Measurements from ENCODE around the gene DAB2. TPM values are rescaled to one million over a fixed set of nuclear protein-coding genes. Genes with fewer than 3 reads are reported as not detected.

Gene DAB2
- polyA plus RNA-seq, 1 donor (not counting 4 experiments of a cell fraction or from before 2014, with no cell fraction given) = 10.4 TPM

- no peaks in the 10 kb centered on the region for H3K9me1 ChIP-seq (ENCODE audit: control insufficient read depth, extremely low read depth, insufficient read depth, low read length)
- no peaks in the 10 kb centered on the region for H3K36me3 ChIP-seq (ENCODE audit: control insufficient read depth in 2 of 2, extremely low read depth in 1 of 2, insufficient read depth in 2 of 2, low read length in 2 of 2)
- H4K20me1 ChIP-seq (ENCODE audit: control insufficient read depth, extremely low read depth, insufficient read depth, low read length) = no peaks in the 10 kb centered on the region
- dilution Hi-C loops (cut with MboI; ENCODE audit: extremely low pct_ligation_motif_present, low sequenced_read_pairs) = no loop called here
- no peak overlapping the region for H3K27ac ChIP-seq (ENCODE audit: control insufficient read depth, insufficient read depth, low read length)
- no peaks in the 10 kb centered on the region for H3K9me3 ChIP-seq (ENCODE audit: control insufficient read depth, low read depth, low read length)
- TF ChIP-seq CTCF (optimal IDR thresholded peaks at IDR 0.05 in 1 of 3, IDR thresholded peaks at IDR 0.05 in 1 of 3, conservative IDR thresholded peaks at IDR 0.05 in 1 of 3; ENCODE audit: extremely low read depth in 1 of 3, insufficient read depth in 2 of 3, low read length in 3 of 3) = no peak
- TF ChIP-seq EZH2 (IDR thresholded peaks at IDR 0.05; ENCODE audit: low read length) = no peak
- H2AFZ ChIP-seq (ENCODE audit: control insufficient read depth, low read length) = no peak overlapping the region
- no peak overlapping the region for H3K4me3 ChIP-seq (ENCODE audit: control insufficient read depth in 2 of 3, extremely low read depth in 1 of 3, insufficient read depth in 2 of 3, low read depth in 1 of 3, low read length in 3 of 3)
- DNase-seq (ENCODE audit: low read depth, low spot score) = no peak
- no peak for FAIRE-seq
- H3K27me3 ChIP-seq (ENCODE audit: control insufficient read depth, extremely low read depth, insufficient read depth, low read length) = no peaks in the 10 kb centered on the region
- H3K79me2 ChIP-seq (ENCODE audit: control insufficient read depth, insufficient read depth, low read length) = no peaks in the 10 kb centered on the region
- no peak overlapping the region for H3K4me2 ChIP-seq (ENCODE audit: control insufficient read depth, extremely low read depth, insufficient read depth, low read depth, low read length)
- no peaks in the 10 kb centered on the region for H3K4me1 ChIP-seq (ENCODE audit: control insufficient read depth, extremely low read depth, insufficient read depth, low read length)
- H3K9ac ChIP-seq (ENCODE audit: control insufficient read depth, extremely low read depth, insufficient read depth, low read length) = no peak overlapping the region
Observed at GRCh38 chr5:39448506-39449128, 23.8 kb upstream of the DAB2 start.

- DNase-seq (ENCODE audit: low read depth, low spot score) (no peak), FAIRE-seq (no peak)
- Histone ChIP-seq H3K9ac (ENCODE audit: control insufficient read depth, extremely low read depth, insufficient read depth, low read length) (no peak overlapping the region), H3K9me1 (ENCODE audit: control insufficient read depth, extremely low read depth, insufficient read depth, low read length) (no peaks in the 10 kb centered on the region), H3K36me3 (ENCODE audit: control insufficient read depth in 2 of 2, extremely low read depth in 1 of 2, insufficient read depth in 2 of 2, low read length in 2 of 2) (no peaks in the 10 kb centered on the region), H4K20me1 (ENCODE audit: control insufficient read depth, extremely low read depth, insufficient read depth, low read length) (no peaks in the 10 kb centered on the region), H3K4me2 (ENCODE audit: control insufficient read depth, extremely low read depth, insufficient read depth, low read depth, low read length) (no peak overlapping the region), H3K4me1 (ENCODE audit: control insufficient read depth, extremely low read depth, insufficient read depth, low read length) (no peaks in the 10 kb centered on the region), H3K27me3 (ENCODE audit: control insufficient read depth, extremely low read depth, insufficient read depth, low read length) (no peaks in the 10 kb centered on the region), H3K27ac (ENCODE audit: control insufficient read depth, insufficient read depth, low read length) (no peak overlapping the region), H3K79me2 (ENCODE audit: control insufficient read depth, insufficient read depth, low read length) (no peaks in the 10 kb centered on the region), H2AFZ (ENCODE audit: control insufficient read depth, low read length) (no peak overlapping the region), H3K4me3 (ENCODE audit: control insufficient read depth in 2 of 3, extremely low read depth in 1 of 3, insufficient read depth in 2 of 3, low read depth in 1 of 3, low read length in 3 of 3) (no peak overlapping the region), H3K9me3 (ENCODE audit: control insufficient read depth, low read depth, low read length) (no peaks in the 10 kb centered on the region)
- TF ChIP-seq EZH2 (IDR thresholded peaks at IDR 0.05; ENCODE audit: low read length) = no peak
- no peak for TF ChIP-seq CTCF (optimal IDR thresholded peaks at IDR 0.05 in 1 of 3, IDR thresholded peaks at IDR 0.05 in 1 of 3, conservative IDR thresholded peaks at IDR 0.05 in 1 of 3; ENCODE audit: extremely low read depth in 1 of 3, insufficient read depth in 2 of 3, low read length in 3 of 3)
- dilution Hi-C loops (cut with MboI; ENCODE audit: extremely low pct_ligation_motif_present, low sequenced_read_pairs) = no loop called here
Observed at GRCh38 chr5:39447968-39448367, 23.2 kb upstream of the DAB2 start.
